GM12892 (cell line): ENCODE measurements around the gene FXYD6.

Experiments used
- POLR2A ChIP-seq: IDR thresholded peaks from 2 replicates; pipeline ENCODE4 v1.6.1; 2011; ENCODE audit warnings: low read depth, low read length, control low read depth
- TAF1 ChIP-seq: IDR thresholded peaks from 2 replicates; pipeline ENCODE4 v1.6.1; 2011; ENCODE audit warnings: low read depth, mild to moderate bottlenecking, control low read depth, low read length, borderline replicate concordance

DNA sequence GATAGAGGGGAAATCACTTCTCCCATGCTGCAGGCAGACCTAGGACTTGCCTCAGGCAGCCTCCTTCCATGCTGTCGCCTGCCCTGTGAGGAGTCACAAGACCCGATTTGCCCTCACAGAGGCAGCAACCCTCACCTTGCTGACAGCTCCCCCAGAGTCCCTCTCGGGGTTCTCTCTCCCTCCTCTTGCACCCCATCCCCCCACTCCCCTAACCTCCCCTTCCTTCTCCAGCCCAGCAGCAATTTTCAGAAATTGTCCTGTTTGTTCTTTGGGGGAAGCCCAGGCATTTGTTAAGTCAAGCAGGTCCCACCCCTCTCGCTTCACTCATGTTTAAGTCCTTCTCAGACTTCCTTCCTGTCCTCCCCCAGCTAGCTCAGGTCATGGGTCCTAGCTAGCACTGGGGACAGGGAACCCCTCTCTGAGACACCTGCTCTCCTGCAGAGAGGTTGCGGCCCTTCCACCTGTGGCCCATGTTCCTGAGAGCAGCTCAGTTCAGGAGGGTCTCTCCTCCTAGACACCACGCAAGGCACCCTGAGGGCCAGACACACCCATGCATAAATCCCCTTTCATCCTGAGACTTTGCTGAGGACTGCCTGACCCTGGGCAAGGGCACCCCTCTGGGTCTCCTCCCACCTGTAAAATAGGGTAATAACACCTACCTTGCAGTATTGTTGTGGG, 45.6 kb downstream of the FXYD6 start:
- TF ChIP-seq POLR2A: no peak
- TF ChIP-seq TAF1: no peak
